Renal pelvis (tissue), 4 donors: ENCODE results near the gene SOX2. TPM values are rescaled to one million over a fixed set of nuclear protein-coding genes. Genes with fewer than 3 reads are reported as not detected.
A peak's percentile ranks its signal among the peaks of the same experiment; 100 is the strongest.

Source experiments
- DNase-seq: peaks from one replicate; pipeline ENCODE4 v3.0.0-alpha.2; 2013
- polyA plus RNA-seq, 3 donors: library from polyadenylated mRNA; unstranded; fragments of 120-200 nt; gene quantifications; one replicate each; pipeline ENCODE4 v1.2.1, GENCODE V29; 2013; ENCODE audit not compliant: insufficient read length in 3 of 3

SOX2 gene
- polyA plus RNA-seq, 3 donors: 0.41 to 0.63 (median 0.53) TPM

DNA sequence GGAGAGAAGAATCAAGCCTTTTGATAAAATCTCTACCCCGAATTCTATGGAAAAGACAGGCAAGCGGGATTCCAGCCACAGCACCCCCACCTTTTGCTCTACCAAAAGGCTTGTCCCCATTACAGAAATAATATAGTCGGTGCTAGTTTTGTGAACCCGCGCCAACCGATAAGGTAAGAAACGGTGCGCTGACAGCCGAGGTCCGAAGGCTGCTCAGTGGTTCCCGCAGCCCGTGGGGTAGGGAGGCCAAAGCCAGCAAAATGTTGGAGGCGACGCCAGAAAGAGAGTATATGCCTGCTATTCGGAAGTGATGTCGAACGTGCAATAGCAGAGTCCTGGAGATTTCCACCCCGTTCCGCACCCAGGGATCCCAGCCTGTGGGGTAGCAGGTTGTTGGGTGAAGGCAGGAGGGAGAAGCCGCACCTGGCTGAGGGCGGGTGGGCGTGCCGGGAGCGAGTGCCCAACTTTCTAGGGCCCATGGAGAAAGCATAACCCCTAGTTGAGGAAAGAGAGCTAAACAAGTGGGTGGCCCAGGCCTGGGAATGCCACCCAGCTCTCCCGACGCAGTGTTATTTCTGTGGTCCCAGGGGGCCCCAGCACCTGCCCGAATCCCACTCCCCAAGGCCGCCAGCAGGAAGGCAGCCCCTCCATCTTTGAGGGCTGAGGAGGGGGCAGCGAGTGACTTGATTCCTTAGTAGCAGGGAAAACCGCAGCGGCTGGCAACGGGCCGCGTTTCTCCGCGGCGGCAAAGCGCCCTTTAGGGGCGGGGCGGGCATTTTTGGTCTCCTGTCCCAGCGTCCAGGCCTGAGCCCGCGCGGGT lies 7.9 kb upstream of the SOX2 start:
- no peak for DNase-seq

DNA sequence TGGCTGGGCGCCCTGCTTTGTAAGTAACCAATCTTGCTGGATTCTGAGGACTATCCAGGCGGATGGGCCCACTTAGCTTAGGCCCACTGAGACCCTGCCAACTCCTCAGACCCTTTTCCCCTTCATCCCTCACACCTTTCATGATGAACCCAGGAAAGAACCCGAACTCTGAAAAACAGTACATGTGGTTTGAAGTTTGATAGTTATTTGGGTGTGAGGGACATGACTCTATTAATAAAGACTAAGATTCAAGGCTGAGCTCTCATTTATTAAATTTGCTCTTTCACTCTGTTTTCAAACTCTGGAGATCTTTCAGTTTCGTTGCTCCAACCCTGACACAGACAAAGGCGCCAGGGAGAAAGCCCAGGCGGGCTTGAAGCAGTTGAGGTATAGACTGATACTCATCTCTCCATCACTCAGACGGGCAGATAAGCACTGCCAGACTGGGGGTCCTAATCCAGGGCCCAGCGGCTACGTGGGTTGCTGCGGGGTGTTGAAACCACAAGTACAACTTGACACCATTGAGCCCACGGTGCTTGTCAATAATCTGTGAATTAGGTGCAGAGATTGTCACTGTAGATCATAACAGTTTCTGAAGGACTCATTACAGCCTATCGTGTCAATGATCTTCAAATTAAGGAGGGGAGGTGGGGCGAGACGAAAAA lies 7.2 kb upstream of the SOX2 start:
- DNase-seq: no peak

DNA sequence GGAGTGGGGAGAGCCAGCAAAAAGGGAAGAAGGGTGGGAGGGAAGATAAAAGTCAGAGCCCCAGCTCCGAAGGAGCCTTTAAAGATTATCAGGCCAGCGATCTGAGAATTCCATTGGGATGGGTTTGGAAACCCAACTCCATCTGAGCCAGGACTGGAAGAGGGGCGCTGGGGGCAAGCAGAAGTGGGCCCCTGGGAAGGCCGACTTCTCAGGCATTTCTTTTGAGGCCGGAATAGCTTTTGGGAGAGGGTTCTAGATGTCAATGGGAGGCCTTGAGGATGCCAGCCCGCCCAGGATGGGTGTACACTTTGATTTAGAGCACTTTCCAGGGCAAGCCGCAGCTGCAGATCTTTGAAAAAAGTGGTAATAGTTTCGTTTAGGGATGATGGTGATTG lies 6.6 kb upstream of the SOX2 start:
- no peak for DNase-seq

DNA sequence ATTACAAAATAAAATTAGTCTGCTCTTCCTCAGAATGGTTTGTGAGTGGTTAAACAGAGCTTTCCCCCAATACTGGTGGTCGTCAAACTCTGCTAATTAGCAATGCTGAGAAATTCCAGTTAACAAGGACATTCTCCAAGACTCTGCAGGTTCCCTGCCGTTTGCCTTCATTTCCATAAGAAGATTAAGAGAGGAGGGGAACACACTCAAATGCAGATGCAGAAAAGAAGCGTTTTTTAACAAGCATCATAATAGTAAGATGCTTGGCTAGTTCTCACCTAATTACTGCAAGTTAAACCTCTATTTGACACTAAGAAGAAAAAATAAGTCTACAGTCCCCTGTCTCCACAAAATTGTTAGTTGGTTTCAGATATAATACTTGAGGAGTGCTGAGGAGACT lies 3.7 kb upstream of the SOX2 start:
- no peak for DNase-seq

DNA sequence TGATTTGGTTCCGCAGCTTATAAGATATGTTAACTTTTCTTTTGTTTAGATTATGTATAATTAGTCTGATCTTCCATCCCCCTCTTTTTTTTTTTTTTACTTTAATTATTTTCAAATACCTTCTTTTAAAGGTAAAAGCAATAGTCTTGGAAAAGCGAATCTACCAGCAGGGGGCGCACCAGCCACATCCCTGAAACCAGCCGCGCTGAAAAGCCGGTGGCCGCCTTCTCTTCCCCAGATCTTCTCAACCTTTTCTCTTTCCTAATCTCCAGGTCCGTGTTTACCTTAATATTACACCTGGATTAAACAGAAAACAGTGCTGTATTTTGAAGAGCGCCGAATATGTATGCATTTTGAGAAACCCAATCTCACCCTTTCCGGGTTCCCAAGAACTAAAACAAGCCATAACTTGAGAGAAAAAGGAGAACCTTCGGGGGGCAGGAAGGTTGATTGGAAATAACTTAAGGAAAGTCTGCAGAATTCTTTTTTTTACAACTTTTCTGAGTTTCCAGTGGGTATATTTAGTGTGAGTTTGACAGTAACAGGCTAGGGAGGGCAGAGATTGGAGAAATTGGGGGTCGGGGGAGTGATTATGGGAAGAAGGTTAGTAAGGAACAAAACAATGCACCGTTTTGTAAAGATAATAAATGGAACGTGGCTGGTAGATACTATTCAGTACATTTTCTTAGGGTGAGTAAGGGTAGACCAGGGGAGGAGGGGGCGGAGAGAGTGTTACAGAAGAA lies 2.0 kb upstream of the SOX2 start:
- DNase-seq: peak; percentile 71

DNA sequence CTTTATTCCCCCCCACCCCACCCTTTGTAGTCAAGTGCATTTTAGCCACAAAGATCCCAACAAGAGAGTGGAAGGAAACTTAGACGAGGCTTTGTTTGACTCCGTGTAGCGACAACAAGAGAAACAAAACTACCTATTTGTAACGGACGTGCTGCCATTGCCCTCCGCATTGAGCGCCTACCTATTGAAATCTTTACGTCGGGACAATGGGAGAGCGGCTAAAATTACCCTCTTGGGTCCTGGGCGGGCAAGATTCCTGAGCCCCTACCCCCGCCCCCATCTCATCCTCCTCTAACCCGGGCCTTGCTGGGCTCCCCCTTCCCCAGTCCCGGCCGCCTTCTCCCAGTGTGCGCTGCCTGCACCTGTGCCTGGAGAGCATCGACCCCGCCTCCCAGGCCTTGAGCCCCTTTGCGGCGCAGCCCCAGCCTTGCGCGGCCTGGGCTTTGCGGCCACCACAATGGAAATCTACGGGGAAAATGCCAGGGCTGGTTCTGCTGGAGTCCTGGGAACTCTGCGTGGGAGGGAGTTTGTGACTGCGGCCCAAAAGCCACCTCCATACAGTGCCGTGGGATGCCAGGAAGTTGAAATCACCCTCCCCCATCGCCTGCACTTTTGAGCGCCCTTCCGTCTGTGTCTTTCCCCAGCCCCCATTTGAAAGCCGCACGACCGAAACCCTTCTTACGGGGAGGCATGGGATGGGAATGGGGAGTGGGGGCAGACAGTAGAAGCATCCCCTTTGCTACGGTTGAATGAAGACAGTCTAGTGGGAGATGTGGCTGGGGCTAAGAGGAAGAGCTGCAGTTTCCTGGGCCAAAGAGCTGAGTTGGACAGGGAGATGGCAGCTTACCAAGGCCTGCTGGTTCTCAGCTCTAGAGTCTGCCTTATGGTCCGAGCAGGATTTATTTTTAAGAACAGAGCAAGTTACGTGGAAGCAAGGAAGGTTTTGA lies 1.1 kb upstream of the SOX2 start:
- DNase-seq: no peak

DNA sequence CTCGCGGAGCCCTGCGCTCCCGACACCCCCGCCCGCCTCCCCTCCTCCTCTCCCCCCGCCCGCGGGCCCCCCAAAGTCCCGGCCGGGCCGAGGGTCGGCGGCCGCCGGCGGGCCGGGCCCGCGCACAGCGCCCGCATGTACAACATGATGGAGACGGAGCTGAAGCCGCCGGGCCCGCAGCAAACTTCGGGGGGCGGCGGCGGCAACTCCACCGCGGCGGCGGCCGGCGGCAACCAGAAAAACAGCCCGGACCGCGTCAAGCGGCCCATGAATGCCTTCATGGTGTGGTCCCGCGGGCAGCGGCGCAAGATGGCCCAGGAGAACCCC lies 464 bp downstream of the SOX2 start:
- no peak for DNase-seq

DNA sequence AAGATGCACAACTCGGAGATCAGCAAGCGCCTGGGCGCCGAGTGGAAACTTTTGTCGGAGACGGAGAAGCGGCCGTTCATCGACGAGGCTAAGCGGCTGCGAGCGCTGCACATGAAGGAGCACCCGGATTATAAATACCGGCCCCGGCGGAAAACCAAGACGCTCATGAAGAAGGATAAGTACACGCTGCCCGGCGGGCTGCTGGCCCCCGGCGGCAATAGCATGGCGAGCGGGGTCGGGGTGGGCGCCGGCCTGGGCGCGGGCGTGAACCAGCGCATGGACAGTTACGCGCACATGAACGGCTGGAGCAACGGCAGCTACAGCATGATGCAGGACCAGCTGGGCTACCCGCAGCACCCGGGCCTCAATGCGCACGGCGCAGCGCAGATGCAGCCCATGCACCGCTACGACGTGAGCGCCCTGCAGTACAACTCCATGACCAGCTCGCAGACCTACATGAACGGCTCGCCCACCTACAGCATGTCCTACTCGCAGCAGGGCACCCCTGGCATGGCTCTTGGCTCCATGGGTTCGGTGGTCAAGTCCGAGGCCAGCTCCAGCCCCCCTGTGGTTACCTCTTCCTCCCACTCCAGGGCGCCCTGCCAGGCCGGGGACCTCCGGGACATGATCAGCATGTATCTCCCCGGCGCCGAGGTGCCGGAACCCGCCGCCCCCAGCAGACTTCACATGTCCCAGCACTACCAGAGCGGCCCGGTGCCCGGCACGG lies 991 bp downstream of the SOX2 start:
- DNase-seq: no peak

DNA sequence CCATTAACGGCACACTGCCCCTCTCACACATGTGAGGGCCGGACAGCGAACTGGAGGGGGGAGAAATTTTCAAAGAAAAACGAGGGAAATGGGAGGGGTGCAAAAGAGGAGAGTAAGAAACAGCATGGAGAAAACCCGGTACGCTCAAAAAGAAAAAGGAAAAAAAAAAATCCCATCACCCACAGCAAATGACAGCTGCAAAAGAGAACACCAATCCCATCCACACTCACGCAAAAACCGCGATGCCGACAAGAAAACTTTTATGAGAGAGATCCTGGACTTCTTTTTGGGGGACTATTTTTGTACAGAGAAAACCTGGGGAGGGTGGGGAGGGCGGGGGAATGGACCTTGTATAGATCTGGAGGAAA lies 1.5 kb downstream of the SOX2 start:
- no peak for DNase-seq

DNA sequence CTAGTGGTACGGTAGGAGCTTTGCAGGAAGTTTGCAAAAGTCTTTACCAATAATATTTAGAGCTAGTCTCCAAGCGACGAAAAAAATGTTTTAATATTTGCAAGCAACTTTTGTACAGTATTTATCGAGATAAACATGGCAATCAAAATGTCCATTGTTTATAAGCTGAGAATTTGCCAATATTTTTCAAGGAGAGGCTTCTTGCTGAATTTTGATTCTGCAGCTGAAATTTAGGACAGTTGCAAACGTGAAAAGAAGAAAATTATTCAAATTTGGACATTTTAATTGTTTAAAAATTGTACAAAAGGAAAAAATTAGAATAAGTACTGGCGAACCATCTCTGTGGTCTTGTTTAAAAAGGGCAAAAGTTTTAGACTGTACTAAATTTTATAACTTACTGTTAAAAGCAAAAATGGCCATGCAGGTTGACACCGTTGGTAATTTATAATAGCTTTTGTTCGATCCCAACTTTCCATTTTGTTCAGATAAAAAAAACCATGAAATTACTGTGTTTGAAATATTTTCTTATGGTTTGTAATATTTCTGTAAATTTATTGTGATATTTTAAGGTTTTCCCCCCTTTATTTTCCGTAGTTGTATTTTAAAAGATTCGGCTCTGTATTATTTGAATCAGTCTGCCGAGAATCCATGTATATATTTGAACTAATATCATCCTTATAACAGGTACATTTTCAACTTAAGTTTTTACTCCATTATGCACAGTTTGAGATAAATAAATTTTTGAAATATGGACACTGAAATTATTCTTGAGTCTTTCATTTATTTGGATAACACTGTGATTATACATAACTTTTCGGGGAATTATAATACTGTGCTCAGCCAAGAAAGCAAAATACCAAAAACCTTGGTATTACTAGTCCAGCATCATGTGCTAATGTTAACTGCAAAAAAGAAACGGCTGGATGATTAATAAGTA lies 2.2 kb downstream of the SOX2 start:
- no peak for DNase-seq

DNA sequence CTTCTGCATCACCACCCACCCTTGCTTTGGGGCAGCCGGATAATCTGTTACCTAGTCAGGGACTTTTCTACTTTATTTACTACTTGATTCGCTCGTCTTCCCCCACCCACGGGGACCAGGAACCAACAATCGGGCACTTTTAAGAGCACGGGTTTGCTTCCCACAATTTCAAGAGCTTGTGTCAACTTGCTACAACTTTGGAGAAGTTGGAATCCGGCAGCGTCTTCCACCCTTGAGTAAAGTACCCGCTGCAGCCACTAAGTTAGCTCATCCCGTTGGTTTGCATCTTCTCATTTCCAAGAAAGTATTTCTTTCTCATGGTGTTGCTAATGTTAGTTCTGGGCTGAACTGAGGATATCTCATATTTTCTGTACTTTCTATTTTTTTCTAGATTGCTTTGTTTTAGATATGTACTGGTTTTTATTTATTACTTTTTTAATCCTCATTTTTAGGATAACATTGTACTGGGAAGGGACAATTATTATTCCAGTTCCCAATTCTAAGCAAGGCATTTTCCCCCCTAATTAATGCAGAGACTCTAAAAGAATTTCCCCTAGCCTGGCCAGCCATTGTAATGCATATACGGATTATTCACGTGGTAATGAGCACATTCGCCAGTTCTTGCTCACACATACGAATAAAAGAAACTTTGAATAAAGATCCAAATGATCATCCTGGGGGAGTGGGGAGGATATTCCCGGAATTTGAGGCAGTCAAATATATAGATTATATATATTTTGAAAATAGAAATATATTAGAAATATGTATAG lies 4.0 kb downstream of the SOX2 start:
- no peak for DNase-seq

DNA sequence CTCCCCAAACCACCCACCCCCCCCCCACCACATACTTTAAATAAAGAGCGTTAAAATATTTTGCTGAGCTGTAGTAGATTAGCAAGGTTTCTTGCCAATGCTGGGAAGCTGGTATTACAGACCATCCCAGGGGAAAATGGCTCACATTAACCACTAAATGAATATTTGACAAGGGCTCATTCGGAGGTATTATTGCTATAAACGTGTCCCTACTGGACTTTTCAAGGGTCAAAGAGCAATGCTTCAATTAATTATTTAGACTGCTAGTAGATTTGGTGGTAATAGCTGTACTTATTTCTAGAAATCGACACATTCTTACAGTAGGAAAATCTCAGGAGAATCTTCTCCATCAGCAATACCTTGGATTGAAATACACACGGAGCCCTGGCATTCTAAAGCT lies 5.2 kb downstream of the SOX2 start:
- no peak for DNase-seq

DNA sequence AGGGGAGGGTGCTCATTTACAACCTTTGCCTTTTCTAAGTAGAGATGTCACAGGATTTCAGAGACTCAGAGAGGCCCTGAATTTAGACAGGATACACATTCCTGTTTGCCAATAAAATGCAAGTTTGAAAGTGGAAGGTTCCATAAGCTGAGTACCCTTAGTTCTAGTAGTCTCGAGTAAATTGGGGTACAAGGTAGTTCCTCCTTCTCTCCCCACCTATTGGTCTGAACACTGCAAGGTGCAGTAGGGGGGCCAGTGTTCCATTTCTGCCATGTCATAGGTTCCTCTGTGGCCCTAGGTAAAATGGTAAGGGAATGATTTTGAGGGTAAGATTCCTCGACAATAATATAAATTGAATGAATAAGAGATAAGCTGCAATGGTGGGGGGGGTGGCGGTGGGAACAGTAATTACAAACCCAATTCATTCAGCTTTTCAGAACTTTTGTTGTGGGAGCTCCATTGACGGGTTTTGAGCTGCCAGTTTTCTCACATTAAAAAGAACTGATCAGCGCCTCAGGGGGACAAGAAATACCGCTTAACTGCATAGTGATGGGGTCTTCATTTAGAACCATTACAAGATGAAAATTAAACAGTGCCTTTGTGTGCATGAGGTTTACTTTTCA lies 5.9 kb downstream of the SOX2 start:
- no peak for DNase-seq

DNA sequence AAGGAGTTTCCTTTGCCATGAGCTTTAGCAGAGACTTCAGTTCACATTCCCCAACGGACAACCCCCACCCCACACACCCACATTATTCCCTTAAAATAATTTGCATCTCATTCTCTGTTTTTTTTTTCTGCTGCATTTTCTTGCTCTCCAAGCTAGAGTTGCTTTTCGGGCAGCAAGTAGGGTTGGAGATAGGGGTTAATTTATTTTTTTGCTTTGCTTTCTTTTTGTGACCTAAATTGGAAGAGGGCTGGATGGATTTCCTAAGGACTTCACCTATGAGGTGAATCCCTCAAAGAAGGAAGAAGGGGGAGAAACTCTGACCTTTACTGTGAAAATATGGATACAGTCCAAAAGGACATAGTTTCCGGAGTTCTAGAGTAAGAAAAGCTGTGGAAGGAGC lies 6.6 kb downstream of the SOX2 start:
- DNase-seq: no peak

DNA sequence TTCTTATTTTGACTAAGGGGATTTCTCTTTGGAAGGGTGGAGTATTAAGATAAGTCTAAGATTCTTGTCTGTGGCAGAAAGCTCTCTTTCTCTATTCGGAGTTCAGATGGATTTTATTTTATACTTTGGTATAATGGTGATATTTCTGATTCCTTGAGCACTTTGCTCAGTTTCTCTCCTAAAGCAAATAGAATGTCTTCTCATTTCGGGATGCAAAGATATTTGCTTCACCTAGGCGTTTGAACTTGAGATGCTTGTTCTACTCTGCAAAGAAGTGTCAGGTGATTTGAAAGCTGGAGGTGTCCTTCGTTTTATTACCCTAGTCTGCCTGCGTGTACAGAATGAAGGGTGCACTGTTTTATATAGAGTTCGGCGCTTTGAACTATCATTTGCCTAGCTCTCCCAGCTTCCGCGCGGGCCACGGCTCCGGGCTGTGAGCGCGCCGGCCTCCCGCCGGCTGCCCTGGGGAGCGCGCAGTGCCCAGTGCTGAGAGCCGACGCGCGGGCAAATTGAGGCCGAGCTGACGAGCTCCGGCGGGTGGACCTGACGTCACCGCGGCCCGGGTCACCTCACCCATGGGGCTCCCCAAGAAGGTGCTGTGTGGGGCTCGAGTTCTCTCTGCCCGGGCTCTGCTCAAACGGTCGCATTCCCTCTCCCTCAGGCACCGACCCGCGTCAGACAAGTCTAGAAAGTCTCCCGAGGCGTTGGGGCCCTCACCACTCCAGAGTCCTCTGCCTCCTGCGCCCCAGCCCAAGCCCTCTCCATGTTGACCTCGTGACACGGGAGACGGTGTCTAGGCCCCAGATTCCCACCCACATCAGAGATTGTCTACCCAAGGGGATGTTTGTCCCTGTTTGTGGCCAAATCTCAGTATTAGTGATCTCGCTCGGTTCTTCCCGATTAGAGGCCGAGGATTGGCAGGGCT lies 7.5 kb downstream of the SOX2 start:
- DNase-seq: no peak

DNA sequence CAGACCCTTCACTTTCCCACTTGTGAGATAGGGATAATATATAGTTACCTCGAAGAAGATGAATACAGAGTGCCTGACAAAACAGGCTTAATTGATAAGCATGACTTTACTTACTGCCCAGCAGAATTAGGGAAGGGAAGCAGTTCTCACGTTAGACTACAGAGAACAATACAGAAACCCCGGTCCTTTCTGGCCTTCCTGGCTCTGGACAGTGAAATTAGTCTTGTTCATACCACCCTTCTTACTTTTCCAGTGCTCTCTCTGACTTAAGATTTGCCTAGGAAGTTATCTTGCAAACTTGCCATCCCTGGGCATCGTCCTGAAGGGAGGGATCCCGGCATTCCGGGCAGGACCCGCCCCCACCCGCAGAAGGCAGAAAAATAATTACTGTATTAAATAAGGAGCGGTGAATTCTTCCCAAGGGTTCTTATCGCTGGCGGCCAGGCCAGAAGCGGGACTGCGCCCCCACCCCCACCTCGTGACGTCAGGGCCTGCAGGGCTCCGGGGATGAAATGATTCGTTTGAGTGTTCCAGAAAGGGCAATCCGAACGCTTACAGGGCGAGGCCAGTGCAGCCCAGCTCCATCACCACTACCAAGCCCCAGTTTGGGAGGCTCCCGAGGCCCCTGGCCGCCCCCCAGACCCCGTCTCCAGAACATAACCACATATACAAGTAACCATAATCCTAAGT lies 8.4 kb downstream of the SOX2 start:
- DNase-seq: no peak
